ENCODE data around the gene APPBP2. TPM values are rescaled to one million over a fixed set of nuclear protein-coding genes. Genes with fewer than 3 reads are reported as not detected.

The APPBP2 gene
- total RNA-seq, 2 donors from 2014 or later: 27.7 to 33.0 TPM

- H3K4me1 Mint-ChIP-seq: peaks cover 7% of the 10 kb centered on the region
- no peak overlapping the region for H3K27ac Mint-ChIP-seq
- no peak overlapping the region for H3K4me3 Mint-ChIP-seq
- H3K27me3 Mint-ChIP-seq: no peaks in the 10 kb centered on the region
- ATAC-seq (replicated peaks): peak; percentile 23
- H3K36me3 Mint-ChIP-seq (ENCODE audit: low read depth): no peaks in the 10 kb centered on the region
- H3K9me3 Mint-ChIP-seq: no peaks in the 10 kb centered on the region
Observed at GRCh38 chr17:60395508-60396065, 130.5 kb downstream of the APPBP2 start.

GRCh38 chr17:60393840-60394723, 132.0 kb downstream of the APPBP2 start:
- H3K27me3 Mint-ChIP-seq: no peaks in the 10 kb centered on the region
- H3K4me1 Mint-ChIP-seq: peaks cover 14% of the 10 kb centered on the region
- no peak overlapping the region for H3K27ac Mint-ChIP-seq
- peak overlapping the region; percentile 84 for H3K4me3 Mint-ChIP-seq
- no peaks in the 10 kb centered on the region for H3K9me3 Mint-ChIP-seq
- no peak for ATAC-seq (replicated peaks)
- H3K36me3 Mint-ChIP-seq (ENCODE audit: low read depth): no peaks in the 10 kb centered on the region

Other genes starting within 250 kb of the APPBP2 start
- gene USP32, start 134.1 kb downstream of the APPBP2 start, total RNA-seq: 10 to 100 TPM; 32.7 to 42.2 TPM
- not detected for gene CHCT1, start 103.8 kb downstream of the APPBP2 start, total RNA-seq
- gene PPM1D, start 74.0 kb upstream of the APPBP2 start, total RNA-seq: 10 to 100 TPM; 10.8 to 17.1 TPM
- gene BCAS3, start 151.6 kb upstream of the APPBP2 start, total RNA-seq: 10 to 100 TPM; 11.6 to 15.0 TPM

Data from activated T-helper 17 cell treated with anti-CD3 and anti-CD28 coated beads, Interleukin-2, amount 50 U/mL, for 72 hours (primary cell).